Measurements from ENCODE around the gene FMNL2. TPM values are rescaled to one million over a fixed set of nuclear protein-coding genes. Genes with fewer than 3 reads are reported as not detected.

Gene FMNL2
- total RNA-seq, 1 experiment from 2014 or later, result 33.6 TPM

DNA sequence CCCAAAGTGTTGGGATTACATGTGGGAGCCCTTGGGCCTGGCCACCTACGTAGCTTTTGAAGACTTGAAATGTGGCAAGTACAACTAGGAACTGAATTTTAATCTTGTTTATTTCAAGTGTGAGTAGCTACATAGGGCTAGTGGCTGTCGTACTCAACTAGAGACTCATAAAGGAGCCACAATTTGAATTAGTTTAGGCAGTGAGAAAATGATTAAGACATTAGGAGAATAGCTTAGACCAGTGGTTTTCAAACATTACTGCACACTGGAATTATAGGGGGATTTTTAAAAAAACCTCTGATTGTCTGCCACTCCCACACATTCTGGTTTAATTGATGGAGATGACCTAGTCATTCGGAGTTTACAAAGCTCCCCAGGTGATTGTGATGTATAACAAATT, 127.1 kb downstream of the FMNL2 start:
- no TSS peak for BruUV-seq (replicated peaks)
- Histone ChIP-seq H3K36me3 (ENCODE audit: control insufficient read depth, insufficient read depth, low read length) (no peaks in the 10 kb centered on the region), H3K4me1 (ENCODE audit: control insufficient read depth, insufficient read depth, low read length) (peaks cover 19% of the 10 kb centered on the region), H3K9me3 (ENCODE audit: control insufficient read depth, insufficient read depth, low read depth, low read length) (no peaks in the 10 kb centered on the region), H3K4me3 (ENCODE audit: low read depth in 2 of 2, low read length in 2 of 2) (no peak overlapping the region), H3K27ac (ENCODE audit: low read length) (no peak overlapping the region), H3K27me3 (ENCODE audit: control insufficient read depth, insufficient read depth, low read length) (no peaks in the 10 kb centered on the region)
- DNase-seq (ENCODE audit: low read depth, low spot score) (no peak), ATAC-seq (no peak)
- intact Hi-C loops (cut with micrococcal nuclease; ENCODE audit: unreplicated experiment), result no loop called here
- CTCF ChIA-PET, result no interaction called here
- in situ Hi-C loops (cut with HindIII; ENCODE audit: low pct_unique_long_range_greater_than_20kb, low sequenced_read_pairs), result no loop called here
- POLR2A ChIA-PET, result interaction anchor here (0.5 kb wide), 1 partner anchor 122 kb away, joined by 3 read pairs; no protein-coding TSS in a partner anchor
- TF ChIP-seq, protein P1, sequence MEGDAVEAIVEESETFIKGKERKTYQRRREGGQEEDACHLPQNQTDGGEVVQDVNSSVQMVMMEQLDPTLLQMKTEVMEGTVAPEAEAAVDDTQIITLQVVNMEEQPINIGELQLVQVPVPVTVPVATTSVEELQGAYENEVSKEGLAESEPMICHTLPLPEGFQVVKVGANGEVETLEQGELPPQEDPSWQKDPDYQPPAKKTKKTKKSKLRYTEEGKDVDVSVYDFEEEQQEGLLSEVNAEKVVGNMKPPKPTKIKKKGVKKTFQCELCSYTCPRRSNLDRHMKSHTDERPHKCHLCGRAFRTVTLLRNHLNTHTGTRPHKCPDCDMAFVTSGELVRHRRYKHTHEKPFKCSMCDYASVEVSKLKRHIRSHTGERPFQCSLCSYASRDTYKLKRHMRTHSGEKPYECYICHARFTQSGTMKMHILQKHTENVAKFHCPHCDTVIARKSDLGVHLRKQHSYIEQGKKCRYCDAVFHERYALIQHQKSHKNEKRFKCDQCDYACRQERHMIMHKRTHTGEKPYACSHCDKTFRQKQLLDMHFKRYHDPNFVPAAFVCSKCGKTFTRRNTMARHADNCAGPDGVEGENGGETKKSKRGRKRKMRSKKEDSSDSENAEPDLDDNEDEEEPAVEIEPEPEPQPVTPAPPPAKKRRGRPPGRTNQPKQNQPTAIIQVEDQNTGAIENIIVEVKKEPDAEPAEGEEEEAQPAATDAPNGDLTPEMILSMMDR (IDR thresholded peaks at IDR 0.05), result no peak
- TF ChIP-seq, protein P2, sequence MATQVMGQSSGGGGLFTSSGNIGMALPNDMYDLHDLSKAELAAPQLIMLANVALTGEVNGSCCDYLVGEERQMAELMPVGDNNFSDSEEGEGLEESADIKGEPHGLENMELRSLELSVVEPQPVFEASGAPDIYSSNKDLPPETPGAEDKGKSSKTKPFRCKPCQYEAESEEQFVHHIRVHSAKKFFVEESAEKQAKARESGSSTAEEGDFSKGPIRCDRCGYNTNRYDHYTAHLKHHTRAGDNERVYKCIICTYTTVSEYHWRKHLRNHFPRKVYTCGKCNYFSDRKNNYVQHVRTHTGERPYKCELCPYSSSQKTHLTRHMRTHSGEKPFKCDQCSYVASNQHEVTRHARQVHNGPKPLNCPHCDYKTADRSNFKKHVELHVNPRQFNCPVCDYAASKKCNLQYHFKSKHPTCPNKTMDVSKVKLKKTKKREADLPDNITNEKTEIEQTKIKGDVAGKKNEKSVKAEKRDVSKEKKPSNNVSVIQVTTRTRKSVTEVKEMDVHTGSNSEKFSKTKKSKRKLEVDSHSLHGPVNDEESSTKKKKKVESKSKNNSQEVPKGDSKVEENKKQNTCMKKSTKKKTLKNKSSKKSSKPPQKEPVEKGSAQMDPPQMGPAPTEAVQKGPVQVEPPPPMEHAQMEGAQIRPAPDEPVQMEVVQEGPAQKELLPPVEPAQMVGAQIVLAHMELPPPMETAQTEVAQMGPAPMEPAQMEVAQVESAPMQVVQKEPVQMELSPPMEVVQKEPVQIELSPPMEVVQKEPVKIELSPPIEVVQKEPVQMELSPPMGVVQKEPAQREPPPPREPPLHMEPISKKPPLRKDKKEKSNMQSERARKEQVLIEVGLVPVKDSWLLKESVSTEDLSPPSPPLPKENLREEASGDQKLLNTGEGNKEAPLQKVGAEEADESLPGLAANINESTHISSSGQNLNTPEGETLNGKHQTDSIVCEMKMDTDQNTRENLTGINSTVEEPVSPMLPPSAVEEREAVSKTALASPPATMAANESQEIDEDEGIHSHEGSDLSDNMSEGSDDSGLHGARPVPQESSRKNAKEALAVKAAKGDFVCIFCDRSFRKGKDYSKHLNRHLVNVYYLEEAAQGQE (IDR thresholded peaks at IDR 0.05; ENCODE audit: insufficient read depth in 1 of 2, low read depth in 2 of 2, low read length in 1 of 2), result no peak
- TF ChIP-seq SIN3A (IDR thresholded peaks at IDR 0.05; ENCODE audit: borderline replicate concordance, insufficient read depth, low read depth, low read length), result no peak
- TF ChIP-seq TCF7L2 (IDR thresholded peaks at IDR 0.05; ENCODE audit: low read depth, low read length), result no peak
- TF ChIP-seq POLR2AphosphoS5 (IDR thresholded peaks at IDR 0.05; ENCODE audit: low read depth, low read length), result no peak

DNA sequence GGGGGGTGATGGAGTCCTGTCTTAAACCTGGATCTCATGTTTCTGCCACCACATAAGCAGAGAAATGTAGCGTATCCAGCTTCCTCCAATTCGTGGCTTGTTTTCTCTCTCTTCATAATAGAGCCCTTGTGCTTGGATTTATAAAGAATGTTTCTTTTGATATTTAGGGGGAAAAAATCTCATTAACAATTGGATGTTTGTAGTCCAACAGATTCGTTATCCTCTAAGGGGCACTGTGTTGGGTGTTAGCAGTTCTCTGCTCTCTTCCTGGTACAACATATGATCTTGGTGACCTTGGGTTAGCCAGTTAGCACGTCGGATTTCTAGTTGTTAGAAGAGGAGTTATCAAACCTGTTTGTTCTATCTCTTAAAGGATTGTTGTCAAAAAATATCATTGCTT, 127.8 kb downstream of the FMNL2 start:
- ChIA-PET POLR2A (interaction anchor here (0.5 kb wide), 1 partner anchor 123 kb away, joined by 3 read pairs; no protein-coding TSS in a partner anchor), CTCF (no interaction called here)
- no TSS peak for BruUV-seq (replicated peaks)
- TF ChIP-seq, protein P2 (IDR thresholded peaks at IDR 0.05; ENCODE audit: insufficient read depth in 1 of 2, low read depth in 2 of 2, low read length in 1 of 2), result no peak
- no peak for TF ChIP-seq TCF7L2 (IDR thresholded peaks at IDR 0.05; ENCODE audit: low read depth, low read length)
- TF ChIP-seq POLR2AphosphoS5 (IDR thresholded peaks at IDR 0.05; ENCODE audit: low read depth, low read length), result no peak
- no peak for TF ChIP-seq SIN3A (IDR thresholded peaks at IDR 0.05; ENCODE audit: borderline replicate concordance, insufficient read depth, low read depth, low read length)
- TF ChIP-seq, protein P1 (IDR thresholded peaks at IDR 0.05), result no peak
- no peak for ATAC-seq
- in situ Hi-C loops (cut with HindIII; ENCODE audit: low pct_unique_long_range_greater_than_20kb, low sequenced_read_pairs) (no loop called here), intact Hi-C loops (cut with micrococcal nuclease; ENCODE audit: unreplicated experiment) (no loop called here)
- H3K9me3 ChIP-seq (ENCODE audit: control insufficient read depth, insufficient read depth, low read depth, low read length), result no peaks in the 10 kb centered on the region
- H3K27ac ChIP-seq (ENCODE audit: low read length), result no peak overlapping the region
- no peaks in the 10 kb centered on the region for H3K27me3 ChIP-seq (ENCODE audit: control insufficient read depth, insufficient read depth, low read length)
- H3K36me3 ChIP-seq (ENCODE audit: control insufficient read depth, insufficient read depth, low read length), result no peaks in the 10 kb centered on the region
- H3K4me1 ChIP-seq (ENCODE audit: control insufficient read depth, insufficient read depth, low read length), result peaks cover 24% of the 10 kb centered on the region
- no peak overlapping the region for H3K4me3 ChIP-seq (ENCODE audit: low read depth in 2 of 2, low read length in 2 of 2)
- no peak for DNase-seq (ENCODE audit: low read depth, low spot score)

Data from Panc1 (cell line).